GM12878 (cell line): ENCODE results near the gene CAMTA1. TPM values are rescaled to one million over a fixed set of nuclear protein-coding genes. Genes with fewer than 3 reads are reported as not detected.

ENCODE experiments used
- ATAC-seq: fragments of 200-7000 bp; cut with Tn5 transposase; 3 replicates; pipeline ENCODE4 v1.9.1; 2020; ENCODE audit warnings: mild to moderate bottlenecking, moderate library complexity
- BruUV-seq: library from RNA; stranded (reverse); fragments of 400-500 nt; replicated peaks from 2 replicates; lab custom pipeline; 2021; lab: Mats Ljungman, UMichigan
- CTCF ChIA-PET: fragments of 300-600 bp; sonication (Branson Sonifier 250); formaldehyde crosslinking; extraction: SDS; loops from one replicate; lab custom pipeline; 2021; ENCODE audit warnings: inconsistent platforms; lab: Yijun Ruan, JAX
- POLR2A ChIA-PET: fragments of 350-600 bp; formaldehyde crosslinking; extraction: SDS; loops from one replicate; lab custom pipeline; 2021; ENCODE audit warnings: inconsistent platforms; lab: Charles Lee
- RAD21 ChIA-PET: fragments of 300-600 bp; sonication (Branson Sonifier 250); formaldehyde crosslinking; loops from one replicate; lab custom pipeline; 2023; ENCODE audit warnings: antibody characterized with exemption; ENCODE audit not compliant: unreplicated experiment; lab: Charles Lee
- SMC1A ChIA-PET: fragments of 300-600 bp; sonication (Branson Sonifier 250); formaldehyde crosslinking; loops from one replicate; lab custom pipeline; 2023; ENCODE audit not compliant: unreplicated experiment, uncharacterized antibody; lab: Charles Lee
- DNase-seq: peaks from one replicate; pipeline ENCODE4 v3.0.0-alpha.2; 2011; ENCODE audit warnings: low read depth, low spot score
- FAIRE-seq: peaks from 3 replicates; lab custom pipeline; 2011; peaks lifted over from hg19 to GRCh38; lab: Jason Lieb, UNC
- H2AFZ ChIP-seq: 2 replicates; pipeline ENCODE4 v1.6.0; 2011; ENCODE audit warnings: low read depth, low read length, control low read depth; ENCODE audit not compliant: control insufficient read depth
- H3K27ac ChIP-seq: 2 replicates; pipeline ENCODE4 v1.5.1; 2011; ENCODE audit warnings: control low read depth; ENCODE audit not compliant: control insufficient read depth, insufficient read depth
- H3K27me3 ChIP-seq, 2 experiments: replicated peaks in 1 of 2; 2 replicates each; pipeline versions ENCODE4 v1.6.0 to v1.6.1; 2011; ENCODE audit warnings: low read length in 1 of 2; ENCODE audit not compliant: control insufficient read depth in 2 of 2, insufficient read depth in 2 of 2
- H3K36me3 ChIP-seq, 2 experiments: 2 replicates each; pipeline ENCODE4 v1.5.1; 2011; ENCODE audit warnings: low read length in 1 of 2; ENCODE audit not compliant: control insufficient read depth in 2 of 2, insufficient read depth in 2 of 2
- H3K4me1 ChIP-seq: 2 replicates; pipeline ENCODE4 v1.6.1; 2011; ENCODE audit warnings: mild to moderate bottlenecking, low read length, moderate library complexity, mixed read lengths; ENCODE audit not compliant: control insufficient read depth, insufficient read depth
- H3K4me2 ChIP-seq: 2 replicates; pipeline ENCODE4 v1.6.0; 2011; ENCODE audit warnings: control low read depth; ENCODE audit not compliant: control insufficient read depth, insufficient read depth
- H3K4me3 ChIP-seq: fragments of 200-600 bp; sonication (generic); 2 replicates; pipeline ENCODE4 v1.5.1; 2016
- H3K79me2 ChIP-seq: 2 replicates; pipeline ENCODE4 v1.6.0; 2011; ENCODE audit warnings: low read length; ENCODE audit not compliant: control insufficient read depth, insufficient read depth
- H3K9ac ChIP-seq: 2 replicates; pipeline ENCODE4 v1.8.0; 2011; ENCODE audit warnings: low read length, control low read depth, mixed read lengths; ENCODE audit not compliant: control insufficient read depth, insufficient read depth
- H3K9me3 ChIP-seq: replicated peaks from 3 replicates; pipeline ENCODE4 v1.5.1; 2011; ENCODE audit warnings: mild to moderate bottlenecking, low read length; ENCODE audit not compliant: control insufficient read depth, insufficient read depth
- H4K20me1 ChIP-seq: 2 replicates; pipeline ENCODE4 v1.6.0; 2011; ENCODE audit not compliant: control insufficient read depth, insufficient read depth
- CTCF ChIP-seq, 3 experiments: IDR thresholded peaks in 2 of 3; conservative IDR thresholded peaks in 1 of 3; 2 replicates each; pipeline ENCODE4 v1.5.1; 2011; ENCODE audit warnings: low read depth in 3 of 3, low read length in 3 of 3, mild to moderate bottlenecking in 3 of 3, control low read depth in 2 of 3, moderate library complexity in 2 of 3, inconsistent platforms in 1 of 3, mixed read lengths in 1 of 3; ENCODE audit not compliant: control insufficient read depth in 2 of 3, insufficient read depth in 1 of 3; ENCODE audit errors: extremely low read depth in 1 of 3
- E2F4 ChIP-seq: IDR thresholded peaks from 2 replicates; pipeline ENCODE4 v1.6.1; 2012; ENCODE audit warnings: low read depth, low read length, improper control_type of control experiment
- ESRRA ChIP-seq: IDR thresholded peaks from 2 replicates; pipeline ENCODE4 v1.6.1; 2012; ENCODE audit warnings: mild to moderate bottlenecking, low read length, improper control_type of control experiment
- MEF2B ChIP-seq: fragments of 450-650 bp; IDR thresholded peaks from 2 replicates; pipeline ENCODE4 v1.6.1; 2018; ENCODE audit warnings: mild to moderate bottlenecking, moderate library complexity; ENCODE audit not compliant: partially characterized antibody, poor library complexity, severe bottlenecking
- NFYA ChIP-seq: IDR thresholded peaks from 2 replicates; pipeline ENCODE4 v1.6.1; 2011; ENCODE audit warnings: low read depth, mild to moderate bottlenecking, low read length, improper control_type of control experiment, borderline replicate concordance
- NR2F1 ChIP-seq: fragments of 450-650 bp; conservative IDR thresholded peaks from 2 replicates; pipeline ENCODE4 v1.6.1; 2017; ENCODE audit warnings: mild to moderate bottlenecking
- RAD51 ChIP-seq: fragments of 450-650 bp; IDR thresholded peaks from 2 replicates; pipeline ENCODE4 v1.6.1; 2016; ENCODE audit warnings: moderate library complexity, mild to moderate bottlenecking, inconsistent platforms
- SMARCA5 ChIP-seq: fragments of 450-650 bp; IDR thresholded peaks from 2 replicates; pipeline ENCODE4 v1.6.1; 2017; ENCODE audit warnings: mild to moderate bottlenecking
- SMC3 ChIP-seq: IDR thresholded peaks from 2 replicates; pipeline ENCODE4 v1.6.1; 2011; ENCODE audit warnings: low read length, improper control_type of control experiment, borderline replicate concordance
- SPI1 ChIP-seq: IDR thresholded peaks from 2 replicates; pipeline ENCODE4 v1.6.1; 2011; ENCODE audit warnings: low read depth, mild to moderate bottlenecking, low read length, moderate library complexity, borderline replicate concordance; ENCODE audit not compliant: insufficient read depth
- ZBTB11 ChIP-seq: fragments of 450-650 bp; formaldehyde crosslinking; IDR thresholded peaks from 2 replicates; pipeline ENCODE4 v1.5.0; 2022; ENCODE audit warnings: mild to moderate bottlenecking, missing genetic modification characterization
- ZBTB4 ChIP-seq: fragments of 450-650 bp; formaldehyde crosslinking; IDR thresholded peaks from 2 replicates; pipeline ENCODE4 v1.4.0; 2022; ENCODE audit warnings: mild to moderate bottlenecking, moderate library complexity
- ZNF24 ChIP-seq: fragments of 450-650 bp; IDR thresholded peaks from 2 replicates; pipeline ENCODE4 v1.6.1; 2017; ENCODE audit warnings: antibody characterized with exemption, mild to moderate bottlenecking
- ZSCAN29 ChIP-seq: fragments of 450-650 bp; IDR thresholded peaks from 2 replicates; pipeline ENCODE4 v1.6.1; 2017; ENCODE audit warnings: mild to moderate bottlenecking, moderate library complexity
- WGBS: methylation state at CpG from one replicate; pipeline ENCODE4 v1.1.6; 2016; ENCODE audit warnings: low lambda C conversion rate; ENCODE audit not compliant: insufficient replicate concordance, insufficient coverage; ENCODE audit errors: missing lambda C conversion rate; 5-methylcytosine and 5-hydroxymethylcytosine counted together
- in situ Hi-C: fragments of 300-500 bp; cut with MboI; formaldehyde crosslinking; loops from 9 replicates; pipeline ENCODE4 v1.14.3; 2018; ENCODE audit warnings: mixed read lengths
- intact Hi-C: fragments of 100-400 bp; cut with micrococcal nuclease; formaldehyde crosslinking; loops from one replicate; pipeline ENCODE4 v1.14.2; 2022; ENCODE audit not compliant: unreplicated experiment
- polyA plus RNA-seq, 11 experiments: library from polyadenylated mRNA; depleted of rRNA in 4 of 11; unstranded in 6 of 11; stranded (reverse) in 5 of 11; fragments of >200 nt; fragmentation: Nextera tagmentation in 4 of 11; fragmentation: Illumina TruSeq in 1 of 11; extraction: Ambion mirVana in 4 of 11; extraction: Trizol in 1 of 11; gene quantifications; 1 replicate in 1 of 11; 2 replicates in 10 of 11; pipeline versions ENCODE4 v1.2.1 to v1.2.3, GENCODE V29; 2011 to 2016; ENCODE audit warnings: inconsistent platforms in 2 of 11, missing spikeins in 2 of 11, low read depth in 1 of 11
- total RNA-seq, 4 experiments: library from RNA; depleted of rRNA in 3 of 4; stranded (reverse); fragments of >200 nt in 3 of 4; fragmentation: Illumina TruSeq in 1 of 4; extraction: Trizol in 1 of 4; gene quantifications; 2 replicates each; pipeline versions ENCODE4 v1.2.1 to v1.2.3, GENCODE V29; 2013 to 2021

CAMTA1 gene
- total and polyA plus RNA-seq, 10 of the 15 experiments (the other 5 are each of a cell fraction or from before 2014, with no cell fraction given), result 37.7 to 148 (median 76.4) TPM

- no peak overlapping the region for H3K4me2 ChIP-seq
- DNase-seq, result no peak
- ChIA-PET RAD21 (interaction anchor here (0.6 kb wide), 1 partner anchor 164 kb away, joined by 4 read pairs; no protein-coding TSS in a partner anchor), POLR2A (no interaction called here), SMC1A (no interaction called here), CTCF (no interaction called here)
- BruUV-seq, result no TSS peak
- H3K27ac ChIP-seq, result no peak overlapping the region
- H3K36me3 ChIP-seq, result no peaks in the 10 kb centered on the region
- intact Hi-C loops (no loop called here), in situ Hi-C loops (no loop called here)
- no peak overlapping the region for H3K4me3 ChIP-seq
- WGBS, result 10% methylated on average over 13 of the region's 13 CpGs
- no peak for FAIRE-seq
- H3K27me3 ChIP-seq, result peaks cover 0 to 3% of the 10 kb centered on the region in 2 experiments; a peak in 1 of 4 replicates
- H3K9me3 ChIP-seq, result no peaks in the 10 kb centered on the region; the same call in 2 of the 3 replicates
- no peak for ATAC-seq
- no peaks in the 10 kb centered on the region for H3K79me2 ChIP-seq
- H3K9ac ChIP-seq, result no peak overlapping the region
- no peaks in the 10 kb centered on the region for H3K4me1 ChIP-seq
- no peaks in the 10 kb centered on the region for H4K20me1 ChIP-seq
- no peak overlapping the region for H2AFZ ChIP-seq
- TF ChIP-seq ESRRA (no peak), SPI1 (no peak), CTCF (IDR thresholded peaks at IDR 0.05 in 2 of 3, conservative IDR thresholded peaks at IDR 0.05 in 1 of 3; ENCODE audit: control insufficient read depth in 2 of 3, extremely low read depth in 1 of 3, insufficient read depth in 1 of 3, low read depth in 3 of 3, low read length in 3 of 3) (no peak), MEF2B (no peak), ZSCAN29 (no peak), SMARCA5 (no peak), ZBTB4 (CRISPR knock-in tag) (no peak), ZBTB11 (CRISPR knock-in tag) (no peak), ZNF24 (no peak), NFYA (no peak), E2F4 (no peak), NR2F1 (no peak), RAD51 (no peak), SMC3 (no peak)
Measured at GRCh38 chr1:7483634-7484383, 698.6 kb downstream of the CAMTA1 start.
